ENCODE results near the gene GSTM1. TPM values are rescaled to one million over a fixed set of nuclear protein-coding genes. Genes with fewer than 3 reads are reported as not detected.

The GSTM1 gene
- total RNA-seq, 1 donor from 2014 or later, result 17.8 TPM

- H3K9me3 Mint-ChIP-seq (ENCODE audit: low read depth), result peaks cover 3% of the 10 kb centered on the region
- peaks cover 18% of the 10 kb centered on the region for H3K4me1 Mint-ChIP-seq (ENCODE audit: low read depth)
- no peak overlapping the region for H3K27ac Mint-ChIP-seq (ENCODE audit: unreplicated experiment)
- H3K27me3 Mint-ChIP-seq (ENCODE audit: low read depth), result no peaks in the 10 kb centered on the region
- no peak overlapping the region for H3K4me3 Mint-ChIP-seq (ENCODE audit: unreplicated experiment)
- H3K36me3 Mint-ChIP-seq (ENCODE audit: low read depth), result no peaks in the 10 kb centered on the region
- no peak for TF ChIP-seq CTCF (IDR thresholded peaks at IDR 0.05)
- no peak for DNase-seq (ENCODE audit: low spot score)
Observed at GRCh38 chr1:109641078-109641740, 46.4 kb upstream of the GSTM1 start.

- no peak for TF ChIP-seq CTCF (IDR thresholded peaks at IDR 0.05)
- no peak for DNase-seq (ENCODE audit: low spot score)
- Mint-ChIP-seq H3K27ac (ENCODE audit: unreplicated experiment) (no peak overlapping the region), H3K27me3 (ENCODE audit: low read depth) (no peaks in the 10 kb centered on the region), H3K9me3 (ENCODE audit: low read depth) (peaks cover 5% of the 10 kb centered on the region), H3K4me3 (ENCODE audit: unreplicated experiment) (no peak overlapping the region), H3K36me3 (ENCODE audit: low read depth) (no peaks in the 10 kb centered on the region), H3K4me1 (ENCODE audit: low read depth) (peaks cover 15% of the 10 kb centered on the region)
Observed at GRCh38 chr1:109641861-109642260, 45.8 kb upstream of the GSTM1 start.

DNA sequence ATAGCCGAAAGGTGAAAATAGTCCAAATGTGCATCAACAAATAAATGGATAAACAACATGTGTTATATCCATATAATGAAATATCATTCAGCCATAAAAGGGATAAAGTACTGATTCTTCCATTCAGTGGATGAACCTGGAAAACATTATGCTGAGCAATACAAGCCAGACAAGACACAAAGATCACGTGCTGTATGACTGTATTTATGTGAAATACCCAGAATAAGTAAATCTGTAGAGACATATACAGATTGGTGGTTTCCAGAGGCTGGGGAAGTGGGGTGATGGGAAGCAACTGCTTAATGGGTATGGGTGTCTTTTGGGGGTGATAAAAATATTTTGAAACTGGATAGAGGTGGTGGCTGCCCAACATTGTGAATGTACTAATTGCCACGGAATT, 45.0 kb upstream of the GSTM1 start:
- Mint-ChIP-seq H3K9me3 (ENCODE audit: low read depth) (peaks cover 8% of the 10 kb centered on the region), H3K4me3 (ENCODE audit: unreplicated experiment) (no peak overlapping the region), H3K4me1 (ENCODE audit: low read depth) (peaks cover 15% of the 10 kb centered on the region), H3K27me3 (ENCODE audit: low read depth) (no peaks in the 10 kb centered on the region), H3K27ac (ENCODE audit: unreplicated experiment) (no peak overlapping the region), H3K36me3 (ENCODE audit: low read depth) (no peaks in the 10 kb centered on the region)
- TF ChIP-seq CTCF (IDR thresholded peaks at IDR 0.05), result no peak
- DNase-seq (ENCODE audit: low spot score), result no peak

- peaks cover 15% of the 10 kb centered on the region for H3K4me1 Mint-ChIP-seq (ENCODE audit: low read depth)
Observed at GRCh38 chr1:109643385-109644230, 44.0 kb upstream of the GSTM1 start.

More at GRCh38 chr1:109643385-109644230, 44.0 kb upstream of the GSTM1 start:
- H3K4me3 Mint-ChIP-seq (ENCODE audit: unreplicated experiment), result no peak overlapping the region
- peaks cover 8% of the 10 kb centered on the region for H3K9me3 Mint-ChIP-seq (ENCODE audit: low read depth)
- H3K27me3 Mint-ChIP-seq (ENCODE audit: low read depth), result no peaks in the 10 kb centered on the region
- TF ChIP-seq CTCF (IDR thresholded peaks at IDR 0.05), result peak; percentile 92
- H3K36me3 Mint-ChIP-seq (ENCODE audit: low read depth), result no peaks in the 10 kb centered on the region
- peak; percentile 85 for DNase-seq (ENCODE audit: low spot score)
- peak overlapping the region; percentile 49 for H3K27ac Mint-ChIP-seq (ENCODE audit: unreplicated experiment)
